ENCODE data around the gene TPP2. TPM values are rescaled to one million over a fixed set of nuclear protein-coding genes. Genes with fewer than 3 reads are reported as not detected.
A peak's percentile ranks its signal among the peaks of the same experiment; 100 is the strongest.

TPP2 gene
- total RNA-seq, 1 experiment from 2014 or later: 31.6 TPM

- Histone ChIP-seq H3K4me1 (ENCODE audit: control insufficient read depth, insufficient read depth, low read length) (no peaks in the 10 kb centered on the region), H3K4me3 (ENCODE audit: low read depth in 2 of 2, low read length in 2 of 2) (no peak overlapping the region), H3K27ac (ENCODE audit: low read length) (no peak overlapping the region), H3K27me3 (ENCODE audit: control insufficient read depth, insufficient read depth, low read length) (no peaks in the 10 kb centered on the region), H3K9me3 (ENCODE audit: control insufficient read depth, insufficient read depth, low read depth, low read length) (no peaks in the 10 kb centered on the region), H3K36me3 (ENCODE audit: control insufficient read depth, insufficient read depth, low read length) (no peaks in the 10 kb centered on the region; the same call in 1 of the 2 replicates)
- TF ChIP-seq CTCF (IDR thresholded peaks at IDR 0.05): no peak
- TF ChIP-seq REST (IDR thresholded peaks at IDR 0.05; ENCODE audit: insufficient read depth in 1 of 2, low read depth in 2 of 2, low read length in 1 of 2): no peak
- TF ChIP-seq TCF7L2 (IDR thresholded peaks at IDR 0.05; ENCODE audit: low read depth, low read length): no peak
- TF ChIP-seq POLR2AphosphoS5 (IDR thresholded peaks at IDR 0.05; ENCODE audit: low read depth, low read length): no peak
- DNase-seq (ENCODE audit: low read depth, low spot score) (no peak), ATAC-seq (no peak)
- in situ Hi-C loops (cut with HindIII; ENCODE audit: low pct_unique_long_range_greater_than_20kb, low sequenced_read_pairs): no loop called here
- intact Hi-C loops (cut with micrococcal nuclease; ENCODE audit: unreplicated experiment): no loop called here
- ChIA-PET POLR2A (interaction anchor here (1.1 kb wide), 1 partner anchor 34 kb away, joined by 5 read pairs; no protein-coding TSS in a partner anchor), CTCF (no interaction called here)
- no TSS peak for BruUV-seq (replicated peaks)
These were observed 80.3 kb downstream of the TPP2 start for GRCh38 chr13:102677122-102677521.

GRCh38 chr13:102678339-102679107, 81.7 kb downstream of the TPP2 start:
- in situ Hi-C loops (cut with HindIII; ENCODE audit: low pct_unique_long_range_greater_than_20kb, low sequenced_read_pairs) (no loop called here), intact Hi-C loops (cut with micrococcal nuclease; ENCODE audit: unreplicated experiment) (no loop called here)
- no peak for TF ChIP-seq SIN3A (IDR thresholded peaks at IDR 0.05; ENCODE audit: borderline replicate concordance, insufficient read depth, low read depth, low read length)
- TF ChIP-seq POLR2AphosphoS5 (IDR thresholded peaks at IDR 0.05; ENCODE audit: low read depth, low read length): no peak

More at GRCh38 chr13:102678339-102679107, 81.7 kb downstream of the TPP2 start:
- CTCF ChIA-PET: no interaction called here
- H3K36me3 ChIP-seq (ENCODE audit: control insufficient read depth, insufficient read depth, low read length): no peaks in the 10 kb centered on the region; the same call in 1 of the 2 replicates
- no peak overlapping the region for H3K27ac ChIP-seq (ENCODE audit: low read length)
- TSS peak; percentile 41 for BruUV-seq (replicated peaks)
- ATAC-seq (no peak), DNase-seq (ENCODE audit: low read depth, low spot score) (no peak)
- H3K4me1 ChIP-seq (ENCODE audit: control insufficient read depth, insufficient read depth, low read length): no peaks in the 10 kb centered on the region
- H3K27me3 ChIP-seq (ENCODE audit: control insufficient read depth, insufficient read depth, low read length): no peaks in the 10 kb centered on the region
- POLR2A ChIA-PET: interaction anchor here (0.6 kb wide), 1 partner anchor 78 kb away, joined by 5 read pairs; no protein-coding TSS in a partner anchor
- no peak overlapping the region for H3K4me3 ChIP-seq (ENCODE audit: low read depth in 2 of 2, low read length in 2 of 2)
- no peaks in the 10 kb centered on the region for H3K9me3 ChIP-seq (ENCODE audit: control insufficient read depth, insufficient read depth, low read depth, low read length)

Measured in Panc1 (cell line).